Activated naive CD8-positive, alpha-beta T cell (primary cell): ENCODE results near the gene EIF5.

Source experiments
- H3K27ac Mint-ChIP-seq: one replicate; pipeline ENCODE4 v1.8.0; 2021; ENCODE audit warnings: mixed read lengths
- H3K27me3 Mint-ChIP-seq: one replicate; pipeline ENCODE4 v1.8.0; 2021; ENCODE audit warnings: mixed read lengths
- H3K36me3 Mint-ChIP-seq: one replicate; pipeline ENCODE4 v1.8.0; 2021; ENCODE audit warnings: mixed read lengths
- H3K4me1 Mint-ChIP-seq: one replicate; pipeline ENCODE4 v1.8.0; 2021; ENCODE audit warnings: low read depth, mixed read lengths
- H3K4me3 Mint-ChIP-seq: one replicate; pipeline ENCODE4 v1.8.0; 2021; ENCODE audit warnings: mild to moderate bottlenecking, mixed read lengths
- H3K9me3 Mint-ChIP-seq: one replicate; pipeline ENCODE4 v1.8.0; 2021; ENCODE audit warnings: low read depth, mixed read lengths

EIF5 gene

DNA sequence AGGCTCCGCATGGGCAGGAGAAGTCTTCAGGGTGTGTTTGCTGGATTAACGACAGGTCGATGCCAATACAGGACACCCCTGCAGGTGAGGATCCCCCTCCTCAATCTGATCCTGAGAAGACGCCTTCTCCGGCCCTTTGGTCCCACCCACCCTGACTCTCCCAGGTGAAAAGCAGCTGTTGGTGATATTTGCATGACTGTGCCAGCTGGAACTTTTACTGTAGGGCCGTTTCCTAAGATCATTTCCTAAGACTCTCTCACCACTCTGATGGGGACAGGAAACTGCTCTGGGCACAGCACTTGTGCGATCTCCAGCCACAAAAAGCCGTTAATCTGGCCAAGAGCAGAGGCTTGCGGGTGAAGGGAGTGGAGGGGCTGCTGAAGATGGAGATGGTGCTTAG is 16.8 kb upstream of the EIF5 start:
- peaks cover 3% of the 10 kb centered on the region for H3K27me3 Mint-ChIP-seq
- H3K36me3 Mint-ChIP-seq: no peaks in the 10 kb centered on the region
- no peaks in the 10 kb centered on the region for H3K9me3 Mint-ChIP-seq
- no peak overlapping the region for H3K27ac Mint-ChIP-seq
- H3K4me3 Mint-ChIP-seq: no peak overlapping the region
- no peaks in the 10 kb centered on the region for H3K4me1 Mint-ChIP-seq

DNA sequence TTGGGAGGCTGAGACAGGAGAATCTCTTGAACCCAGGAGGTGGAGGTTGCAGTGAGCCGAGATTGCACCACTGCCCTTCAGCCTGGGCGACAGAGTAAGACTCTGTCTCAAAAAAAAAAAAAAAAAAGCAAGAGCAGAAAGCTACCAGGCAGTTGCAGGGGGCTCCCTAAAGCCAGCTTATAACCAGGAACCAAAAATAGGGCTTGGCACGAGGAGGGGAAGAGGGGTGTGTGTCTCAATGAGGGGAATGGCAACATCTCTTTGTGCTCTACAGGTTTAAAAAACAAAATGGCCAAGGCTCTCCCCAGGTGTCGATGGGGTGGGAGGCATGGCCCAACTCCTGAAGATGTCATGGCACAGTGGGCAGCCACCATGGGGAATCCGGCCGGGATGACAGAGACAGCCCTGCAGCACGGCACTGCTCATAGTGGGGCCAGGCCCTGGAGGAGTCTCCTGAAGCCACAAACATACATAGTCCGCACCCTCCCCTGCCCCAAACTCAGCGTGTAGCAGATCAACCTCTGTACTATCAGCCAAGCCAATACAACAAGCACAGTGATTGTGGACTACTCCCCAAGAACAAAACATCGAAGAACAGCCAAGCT is 16.0 kb upstream of the EIF5 start:
- Mint-ChIP-seq H3K27me3 (peaks cover 4% of the 10 kb centered on the region), H3K9me3 (no peaks in the 10 kb centered on the region)

DNA sequence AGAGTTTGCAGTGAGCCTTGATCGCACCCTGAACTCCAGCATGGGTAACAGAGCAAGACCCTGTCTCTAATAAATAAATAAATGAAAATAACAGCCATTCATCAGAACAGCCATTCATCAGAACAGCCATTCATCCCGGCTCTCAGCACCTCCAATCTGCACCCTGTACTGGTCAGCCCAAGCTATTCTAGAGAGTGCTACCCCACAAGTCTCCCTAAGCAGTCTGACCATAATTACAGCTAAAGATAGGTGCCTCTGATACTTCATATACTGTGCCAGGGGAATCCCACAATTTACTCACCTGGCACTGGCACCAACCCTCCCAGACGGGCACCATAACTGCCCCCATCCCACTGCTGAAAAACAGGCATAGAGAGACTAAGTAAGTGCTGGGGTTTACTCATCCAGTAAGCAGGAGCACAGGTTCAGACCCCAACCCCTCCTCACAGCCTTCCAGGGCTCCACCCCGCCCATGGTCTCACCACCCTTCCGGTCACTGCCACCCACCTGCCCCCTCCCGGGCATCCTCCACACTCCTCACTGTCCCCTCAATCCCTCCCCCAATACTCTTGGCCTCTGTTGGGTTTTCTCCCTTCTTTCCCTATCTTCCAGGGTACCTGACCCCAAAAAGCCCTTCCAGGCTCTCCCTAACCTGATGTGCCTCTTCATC is 15.2 kb upstream of the EIF5 start:
- no peaks in the 10 kb centered on the region for H3K4me1 Mint-ChIP-seq
- H3K27me3 Mint-ChIP-seq: peaks cover 4% of the 10 kb centered on the region
- no peak overlapping the region for H3K27ac Mint-ChIP-seq
- no peak overlapping the region for H3K4me3 Mint-ChIP-seq
- no peaks in the 10 kb centered on the region for H3K36me3 Mint-ChIP-seq
- no peaks in the 10 kb centered on the region for H3K9me3 Mint-ChIP-seq

More for the DNA sequence above, 16.0 kb upstream of the EIF5 start:
- no peaks in the 10 kb centered on the region for H3K4me1 Mint-ChIP-seq
- no peak overlapping the region for H3K27ac Mint-ChIP-seq
- H3K4me3 Mint-ChIP-seq: no peak overlapping the region
- no peaks in the 10 kb centered on the region for H3K36me3 Mint-ChIP-seq

DNA sequence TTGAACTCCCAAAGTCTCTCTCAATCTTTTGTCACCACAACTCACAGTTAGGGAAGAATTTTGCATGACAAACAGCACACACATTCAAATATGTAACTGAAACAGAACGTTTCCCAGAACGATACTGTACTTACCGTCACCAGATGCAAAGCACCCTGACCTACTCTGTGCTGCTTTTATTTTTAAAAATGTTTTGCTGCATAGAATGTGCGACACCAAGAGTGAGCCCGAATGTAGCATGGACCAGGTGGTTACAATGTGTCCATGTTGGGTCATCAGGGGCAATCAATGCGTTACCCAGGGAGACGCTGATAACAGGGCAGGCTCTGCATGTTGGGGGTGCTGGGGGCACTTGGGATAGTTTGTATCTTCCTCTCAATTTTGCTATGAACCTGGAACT is 14.6 kb upstream of the EIF5 start:
- no peaks in the 10 kb centered on the region for H3K36me3 Mint-ChIP-seq
- no peaks in the 10 kb centered on the region for H3K4me1 Mint-ChIP-seq
- H3K4me3 Mint-ChIP-seq: no peak overlapping the region
- H3K27me3 Mint-ChIP-seq: peaks cover 4% of the 10 kb centered on the region
- H3K27ac Mint-ChIP-seq: no peak overlapping the region
- no peaks in the 10 kb centered on the region for H3K9me3 Mint-ChIP-seq

DNA sequence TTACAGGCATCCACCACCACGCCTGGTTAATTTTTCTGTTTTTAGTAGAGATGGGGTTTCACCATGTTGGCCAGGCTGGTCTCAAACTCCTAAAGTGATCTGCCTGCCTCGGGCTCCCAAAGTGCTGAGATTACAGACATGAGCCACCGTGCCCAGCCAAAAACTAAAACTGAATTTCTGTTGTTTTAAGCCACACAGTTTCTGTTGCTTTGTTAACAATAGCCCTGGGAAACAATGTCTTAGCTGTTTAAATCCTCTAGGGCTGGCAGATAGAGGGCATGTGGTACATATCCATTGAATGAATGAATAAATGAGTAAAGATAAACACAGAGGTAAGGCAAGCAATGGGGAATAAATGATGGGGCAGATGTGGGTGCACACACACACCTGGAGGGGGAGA is 8.0 kb upstream of the EIF5 start:
- Mint-ChIP-seq H3K27me3 (peaks cover 3% of the 10 kb centered on the region), H3K9me3 (no peaks in the 10 kb centered on the region), H3K36me3 (no peaks in the 10 kb centered on the region), H3K27ac (no peak overlapping the region), H3K4me1 (no peaks in the 10 kb centered on the region), H3K4me3 (no peak overlapping the region)

DNA sequence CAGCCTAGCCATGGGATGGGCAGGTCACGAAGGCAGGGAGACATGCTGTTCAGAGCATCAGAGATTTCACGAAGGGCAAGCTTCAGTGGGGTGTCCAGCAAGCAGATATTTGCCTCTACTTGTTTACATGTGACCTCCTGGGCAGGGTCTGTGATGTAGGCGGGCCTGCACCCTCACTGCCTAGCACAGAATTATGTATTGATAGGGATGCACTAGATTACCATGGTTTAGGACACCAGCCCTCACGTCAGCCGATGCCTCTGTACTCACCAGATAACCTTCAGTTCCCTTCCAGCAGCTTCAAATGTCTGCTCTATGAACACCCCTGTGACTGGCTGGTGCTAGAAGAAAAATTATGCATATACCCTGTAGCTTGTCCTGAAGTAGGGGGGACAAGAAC is 5.1 kb upstream of the EIF5 start:
- no peak overlapping the region for H3K27ac Mint-ChIP-seq

DNA sequence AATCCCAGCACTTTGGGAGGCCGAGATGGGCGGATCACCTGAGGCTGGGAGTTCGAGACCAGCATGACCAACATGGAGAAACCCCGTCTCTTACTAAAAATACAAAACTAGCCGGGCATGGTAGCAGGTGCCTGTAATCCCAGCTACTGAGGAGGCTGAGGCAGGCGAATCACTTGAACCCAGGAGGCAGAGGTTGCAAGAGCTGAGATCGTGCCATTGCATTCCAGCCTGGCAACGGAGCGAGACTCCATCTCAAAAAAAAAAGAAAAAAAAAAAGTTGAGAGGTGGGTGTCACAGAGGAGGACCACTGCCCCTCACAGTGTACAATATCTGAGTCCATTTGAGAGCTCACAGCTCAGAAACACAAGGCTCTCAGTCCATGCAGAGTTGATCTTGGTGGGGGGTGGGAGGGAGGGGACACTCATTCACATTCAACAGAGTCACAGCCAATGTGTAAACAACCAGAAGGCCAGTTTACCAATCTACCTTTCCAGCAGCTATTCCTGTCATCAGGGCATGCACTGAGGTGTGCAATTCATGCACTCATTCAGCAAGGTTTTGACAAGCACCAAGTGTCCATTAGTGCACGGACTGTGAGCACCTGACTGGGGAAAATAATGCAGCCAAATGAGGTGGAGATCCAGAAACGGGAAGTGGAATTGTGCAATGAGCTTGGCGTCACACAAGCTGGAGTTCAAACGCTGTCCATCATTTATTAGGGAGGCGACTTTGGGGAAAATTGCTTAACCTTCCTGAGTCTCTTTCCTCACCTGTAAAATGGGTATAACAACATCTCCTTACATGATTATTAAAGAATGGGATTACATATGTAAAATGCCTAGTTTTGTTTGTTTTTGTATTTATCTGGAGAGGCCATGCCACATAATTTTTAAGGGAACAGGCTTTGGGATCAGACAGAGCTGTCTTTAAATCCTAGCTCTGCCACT is 4.4 kb upstream of the EIF5 start:
- H3K4me3 Mint-ChIP-seq: no peak overlapping the region
- no peak overlapping the region for H3K27ac Mint-ChIP-seq
- H3K4me1 Mint-ChIP-seq: peaks cover 14% of the 10 kb centered on the region
- no peaks in the 10 kb centered on the region for H3K9me3 Mint-ChIP-seq
- no peaks in the 10 kb centered on the region for H3K36me3 Mint-ChIP-seq
- no peaks in the 10 kb centered on the region for H3K27me3 Mint-ChIP-seq

More for the DNA sequence above, 5.1 kb upstream of the EIF5 start:
- Mint-ChIP-seq H3K27me3 (no peaks in the 10 kb centered on the region), H3K9me3 (no peaks in the 10 kb centered on the region), H3K4me3 (no peak overlapping the region), H3K36me3 (no peaks in the 10 kb centered on the region), H3K4me1 (peaks cover 14% of the 10 kb centered on the region)

DNA sequence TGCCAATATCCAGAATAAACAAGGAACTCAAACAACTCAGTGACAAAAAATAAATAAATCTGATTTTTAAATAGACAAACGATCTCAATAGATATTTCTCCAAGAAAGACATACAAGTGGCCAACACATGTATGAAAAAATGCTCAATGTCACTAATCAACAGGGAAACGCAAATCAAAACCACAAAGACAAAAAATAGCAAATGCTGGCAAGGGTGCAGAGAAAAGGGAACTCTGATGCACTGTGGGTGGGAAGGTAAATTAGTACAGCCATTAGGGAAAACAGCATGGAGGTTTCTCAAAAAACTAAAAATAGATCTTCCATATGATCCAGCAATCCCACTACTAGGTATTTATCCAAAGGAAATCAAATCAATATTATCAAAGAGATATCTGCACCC is 3.5 kb upstream of the EIF5 start:
- Mint-ChIP-seq H3K27ac (no peak overlapping the region), H3K4me3 (no peak overlapping the region), H3K9me3 (no peaks in the 10 kb centered on the region), H3K4me1 (peaks cover 18% of the 10 kb centered on the region), H3K27me3 (no peaks in the 10 kb centered on the region), H3K36me3 (peaks cover 3% of the 10 kb centered on the region)

DNA sequence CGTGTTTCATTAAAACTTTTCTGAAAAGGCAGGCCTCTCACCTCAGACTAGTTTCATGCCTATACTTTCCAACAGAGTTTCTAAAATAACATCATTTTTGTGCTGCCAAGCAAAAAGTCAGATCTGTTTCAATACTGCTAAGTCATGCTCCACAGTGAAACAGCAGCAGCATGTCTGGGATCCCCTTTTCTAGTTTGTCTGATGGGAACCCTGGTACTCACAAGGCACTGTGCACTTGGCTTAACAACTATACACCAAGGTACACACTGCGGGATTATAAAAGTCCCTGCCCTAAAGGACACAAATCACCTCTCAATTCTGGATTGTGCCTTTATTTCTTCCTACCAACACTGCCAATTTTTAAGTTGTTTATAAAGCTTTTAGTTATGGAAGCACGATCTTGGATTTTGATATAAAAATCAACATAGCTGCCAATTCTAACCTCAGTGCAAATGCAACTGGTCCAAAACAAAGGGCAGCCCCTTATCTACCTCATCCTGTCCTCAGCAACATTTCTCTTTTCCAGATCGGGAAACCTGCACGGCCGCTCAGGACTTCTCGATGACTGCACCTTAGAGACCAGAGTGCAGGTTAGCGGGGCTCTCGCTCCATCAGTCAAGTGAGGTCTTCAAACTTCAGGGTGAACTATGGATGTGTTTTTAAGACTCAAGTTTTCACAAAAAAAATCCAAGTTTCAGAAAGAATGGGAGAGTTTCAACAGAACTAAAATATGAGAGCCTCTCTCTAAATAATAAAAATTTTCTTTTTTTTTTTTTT is 1.7 kb upstream of the EIF5 start:
- Mint-ChIP-seq H3K27me3 (no peaks in the 10 kb centered on the region), H3K9me3 (no peaks in the 10 kb centered on the region), H3K36me3 (peaks cover 14% of the 10 kb centered on the region), H3K27ac (peak overlapping the region; percentile 83), H3K4me1 (peaks cover 36% of the 10 kb centered on the region), H3K4me3 (peak overlapping the region; percentile 78)

DNA sequence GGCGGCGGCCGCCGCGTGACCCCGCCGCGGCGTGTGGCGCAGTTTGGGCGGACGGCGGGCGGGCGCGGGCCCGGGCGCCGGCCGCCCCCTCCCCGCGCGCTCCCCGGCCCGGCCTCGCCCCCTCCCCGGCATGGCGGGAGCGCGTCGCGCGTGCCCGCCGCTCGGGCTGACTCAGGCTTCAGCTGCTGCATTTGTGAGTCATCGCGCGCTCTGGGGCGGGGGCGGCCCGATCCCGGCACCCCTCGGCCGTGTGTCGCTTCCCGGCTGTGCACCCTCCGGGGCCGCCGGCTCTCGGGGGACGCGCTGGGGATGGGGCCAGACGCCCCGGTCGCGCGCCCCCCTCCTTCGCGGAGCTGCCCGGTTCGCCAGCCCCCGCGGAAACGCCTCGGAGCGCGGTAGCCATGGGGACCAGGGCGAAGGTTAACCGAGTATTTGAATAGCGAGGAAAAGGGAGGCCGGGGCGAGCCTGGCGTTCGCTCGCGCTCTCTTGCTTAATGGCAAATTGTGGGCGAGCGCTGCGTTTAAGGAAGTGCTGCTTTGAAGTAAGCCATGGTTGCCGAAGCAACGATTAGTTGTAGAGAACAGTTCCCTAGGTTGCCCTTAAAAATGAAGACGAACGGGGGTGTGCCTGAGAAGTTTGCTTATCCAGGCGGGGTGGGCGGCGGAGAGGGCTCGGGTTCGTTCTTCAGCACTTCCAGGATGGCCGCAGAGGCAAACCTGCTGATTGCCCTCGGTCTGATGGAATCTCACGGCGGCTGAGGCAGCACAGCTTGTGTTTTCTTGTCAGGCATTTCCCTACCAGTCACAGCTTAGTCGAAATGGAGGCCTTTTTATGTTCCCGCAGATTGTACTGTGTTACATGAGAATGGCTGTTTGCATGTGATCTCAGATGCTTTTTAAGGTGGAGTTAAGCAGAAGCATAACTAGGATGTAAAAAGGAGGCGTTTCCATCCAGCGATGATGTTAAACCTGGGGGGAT is 896 bp downstream of the EIF5 start:
- Mint-ChIP-seq H3K27me3 (no peaks in the 10 kb centered on the region), H3K9me3 (no peaks in the 10 kb centered on the region), H3K4me3 (peak overlapping the region; percentile 96), H3K36me3 (peaks cover 17% of the 10 kb centered on the region), H3K27ac (peak overlapping the region; percentile 94), H3K4me1 (peaks cover 59% of the 10 kb centered on the region)

DNA sequence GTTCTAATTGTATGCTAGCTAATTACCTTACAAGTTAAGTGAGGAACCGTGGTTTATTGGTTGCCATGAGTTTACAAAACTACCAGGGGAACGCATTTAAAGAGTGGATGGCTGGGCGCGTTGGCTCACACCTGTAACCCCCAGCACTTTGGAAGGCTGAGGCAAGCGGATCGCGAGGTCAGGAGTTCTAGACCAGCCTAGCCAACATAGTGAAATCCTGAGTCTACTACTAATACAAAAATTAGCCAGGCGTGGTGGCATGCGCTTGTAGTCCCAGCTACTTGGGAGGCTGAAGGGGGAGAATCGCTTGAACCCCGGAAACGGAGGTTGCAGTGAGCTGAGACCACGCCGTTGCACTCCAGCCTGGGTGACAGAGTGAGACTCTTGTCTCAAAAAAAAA is 2.2 kb downstream of the EIF5 start:
- Mint-ChIP-seq H3K36me3 (peaks cover 21% of the 10 kb centered on the region), H3K27me3 (no peaks in the 10 kb centered on the region), H3K4me1 (peaks cover 69% of the 10 kb centered on the region), H3K4me3 (peak overlapping the region; percentile 96), H3K27ac (peak overlapping the region; percentile 94), H3K9me3 (no peaks in the 10 kb centered on the region)

DNA sequence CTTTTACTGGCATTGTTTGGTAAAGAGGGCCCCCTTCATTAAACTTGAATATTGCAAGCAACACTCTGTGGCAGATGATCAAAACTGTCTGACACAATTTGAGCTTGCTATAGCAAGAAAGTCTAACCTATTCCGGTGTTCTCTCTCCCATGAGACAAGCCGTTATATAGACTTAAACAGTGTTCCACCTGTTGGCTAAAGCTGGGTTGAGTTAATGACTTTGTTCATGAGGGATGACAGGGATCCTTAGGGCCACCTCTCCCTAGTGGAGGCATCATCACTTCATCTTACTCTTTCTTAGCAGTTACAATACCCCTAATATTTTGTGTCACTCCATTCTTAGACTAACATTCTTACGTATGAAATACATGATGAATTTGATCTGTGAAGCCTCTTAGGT is 3.8 kb downstream of the EIF5 start:
- H3K27ac Mint-ChIP-seq: peak overlapping the region; percentile 94
- H3K36me3 Mint-ChIP-seq: peaks cover 27% of the 10 kb centered on the region
- H3K4me3 Mint-ChIP-seq: peak overlapping the region; percentile 96
- no peaks in the 10 kb centered on the region for H3K27me3 Mint-ChIP-seq
- H3K4me1 Mint-ChIP-seq: peaks cover 67% of the 10 kb centered on the region
- H3K9me3 Mint-ChIP-seq: no peaks in the 10 kb centered on the region

DNA sequence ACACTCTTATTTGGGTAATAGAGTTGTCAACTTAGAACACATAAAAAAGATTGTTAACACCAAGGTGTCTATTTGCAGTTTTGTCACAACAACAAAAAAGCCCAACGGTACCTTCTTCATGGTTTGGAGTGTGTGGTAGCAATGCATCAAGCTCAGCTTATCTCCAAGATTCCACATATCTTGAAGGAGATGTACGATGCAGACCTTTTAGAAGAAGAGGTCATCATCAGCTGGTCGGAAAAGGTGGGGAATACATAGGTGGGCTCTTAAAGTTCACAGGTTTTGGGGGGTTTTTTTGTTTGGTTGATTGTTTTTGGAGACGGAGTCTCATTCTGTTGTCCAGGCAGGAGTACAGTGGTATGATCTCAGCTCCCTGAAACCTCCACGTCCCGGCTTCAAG is 5.5 kb downstream of the EIF5 start:
- Mint-ChIP-seq H3K27ac (peak overlapping the region; percentile 41), H3K4me3 (peak overlapping the region; percentile 13), H3K4me1 (peaks cover 67% of the 10 kb centered on the region), H3K27me3 (no peaks in the 10 kb centered on the region), H3K9me3 (no peaks in the 10 kb centered on the region), H3K36me3 (peaks cover 27% of the 10 kb centered on the region)
